OCI-LY7 (cell line): ENCODE data around the gene TCP11L2. TPM values are rescaled to one million over a fixed set of nuclear protein-coding genes. Genes with fewer than 3 reads are reported as not detected.

Experiments used
- BruUV-seq: library from RNA; stranded (reverse); fragments of 400-500 nt; replicated peaks from 2 replicates; lab custom pipeline; 2021; lab: Mats Ljungman, UMichigan
- CTCF ChIA-PET: fragments of 300-600 bp; sonication (Branson Sonifier 250); formaldehyde crosslinking; loops from one replicate; lab custom pipeline; 2022; ENCODE audit warnings: antibody characterized with exemption; ENCODE audit not compliant: unreplicated experiment; lab: Charles Lee
- POLR2A ChIA-PET: fragments of 300-600 bp; sonication (Branson Sonifier 250); formaldehyde crosslinking; loops from one replicate; lab custom pipeline; 2022; ENCODE audit warnings: antibody characterized with exemption; lab: Charles Lee
- DNase-seq: peaks from one replicate; pipeline ENCODE4 v3.0.0-alpha.2; 2015; ENCODE audit warnings: low spot score
- H2AFZ ChIP-seq: fragments of 200-600 bp; sonication (generic), shearing (Covaris generic); 2 replicates; pipeline ENCODE4 v1.6.1; 2014; ENCODE audit warnings: mild to moderate bottlenecking, antibody characterized with exemption, low read length, moderate library complexity
- H3K27ac ChIP-seq: fragments of 200-600 bp; sonication (generic); 2 replicates; pipeline ENCODE4 v1.5.1; 2014; ENCODE audit warnings: mixed run types, low read depth, mild to moderate bottlenecking, moderate library complexity, low read length, inconsistent platforms; ENCODE audit not compliant: poor library complexity, severe bottlenecking
- H3K36me3 ChIP-seq: fragments of 200-600 bp; sonication (generic); 2 replicates; pipeline ENCODE4 v1.6.1; 2014; ENCODE audit warnings: mild to moderate bottlenecking, antibody characterized with exemption, low read length, moderate library complexity, mixed read lengths; ENCODE audit not compliant: insufficient read depth
- H3K4me1 ChIP-seq: fragments of 200-600 bp; sonication (generic); 2 replicates; pipeline ENCODE4 v1.5.1; 2014; ENCODE audit warnings: mild to moderate bottlenecking, low read length; ENCODE audit not compliant: insufficient read depth, poor library complexity, severe bottlenecking
- H3K4me2 ChIP-seq: fragments of 200-600 bp; sonication (generic); 2 replicates; pipeline ENCODE4 v1.6.1; 2014; ENCODE audit warnings: mild to moderate bottlenecking, low read length
- H3K4me3 ChIP-seq: fragments of 200-600 bp; sonication (generic); 2 replicates; pipeline ENCODE4 v1.5.1; 2014; ENCODE audit warnings: mild to moderate bottlenecking, low read depth, low read length; ENCODE audit not compliant: poor library complexity, severe bottlenecking
- H3K79me2 ChIP-seq: fragments of 200-600 bp; sonication (generic); 2 replicates; pipeline ENCODE4 v1.6.1; 2016; ENCODE audit warnings: low read depth, mild to moderate bottlenecking, low read length, moderate library complexity, mixed read lengths; ENCODE audit not compliant: insufficient read depth
- H3K9me2 ChIP-seq: fragments of 200-600 bp; sonication (generic); 2 replicates; pipeline ENCODE4 v1.6.1; 2016; ENCODE audit warnings: mild to moderate bottlenecking, low read length, mixed read lengths; ENCODE audit not compliant: insufficient read depth
- H3K9me3 ChIP-seq: fragments of 200-600 bp; sonication (generic); 2 replicates; pipeline ENCODE4 v1.6.1; 2014; ENCODE audit warnings: mild to moderate bottlenecking, mixed run types, low read length, mixed read lengths
- H4K20me1 ChIP-seq: fragments of 200-600 bp; sonication (generic); 2 replicates; pipeline ENCODE4 v1.6.1; 2014; ENCODE audit warnings: mild to moderate bottlenecking, antibody characterized with exemption, low read length, moderate library complexity, mixed read lengths; ENCODE audit not compliant: insufficient read depth
- CTCF ChIP-seq: fragments of 200-600 bp; sonication (generic); conservative IDR thresholded peaks from 2 replicates; pipeline ENCODE4 v1.5.1; 2014; ENCODE audit warnings: mild to moderate bottlenecking, antibody characterized with exemption, low read length, moderate library complexity, mixed read lengths
- EZH2phosphoT487 ChIP-seq: fragments of 200-600 bp; sonication (generic); IDR thresholded peaks from 2 replicates; pipeline ENCODE4 v1.6.1; 2018; ENCODE audit warnings: low read depth, borderline replicate concordance, mild to moderate bottlenecking, mixed run types, antibody characterized with exemption, low read length, moderate library complexity, mixed read lengths
- intact Hi-C: fragments of 100-400 bp; cut with micrococcal nuclease; formaldehyde crosslinking; loops from one replicate; pipeline ENCODE4 v1.10.0; 2022; ENCODE audit not compliant: unreplicated experiment
- total RNA-seq, 2 experiments: library from RNA; depleted of rRNA in 1 of 2; stranded (reverse); fragments of >200 nt in 1 of 2; shearing (Covaris generic) in 1 of 2; gene quantifications; 2 replicates each; pipeline ENCODE4 v1.2.3, GENCODE V29; 2014 to 2022

Gene TCP11L2
- total RNA-seq, 2 experiments from 2014 or later = 1.8 to 9.8 TPM

GRCh38 chr12:106345746-106346145, 43.2 kb downstream of the TCP11L2 start:
- no peaks in the 10 kb centered on the region for H3K79me2 ChIP-seq
- H3K4me2 ChIP-seq = no peak overlapping the region
- ChIA-PET POLR2A (interaction anchor here (0.6 to 1.6 kb wide), 4 partner anchors 9 to 20 kb away, joined by 3 to 6 read pairs (median 4); no protein-coding TSS in a partner anchor), CTCF (no interaction called here)
- no TSS peak for BruUV-seq
- TF ChIP-seq CTCF = peak; percentile 53
- TF ChIP-seq EZH2phosphoT487 = no peak
- no peaks in the 10 kb centered on the region for H4K20me1 ChIP-seq
- no peak overlapping the region for H2AFZ ChIP-seq
- H3K9me3 ChIP-seq = no peaks in the 10 kb centered on the region
- DNase-seq = peak; percentile 21
- H3K4me3 ChIP-seq = no peak overlapping the region
- intact Hi-C loops = no loop called here
- no peaks in the 10 kb centered on the region for H3K4me1 ChIP-seq
- H3K27ac ChIP-seq = no peak overlapping the region
- H3K9me2 ChIP-seq = no peaks in the 10 kb centered on the region
- no peaks in the 10 kb centered on the region for H3K36me3 ChIP-seq

- CTCF ChIA-PET = no interaction called here
- no peak for DNase-seq
- H3K36me3 ChIP-seq = no peaks in the 10 kb centered on the region
- BruUV-seq = no TSS peak
- no peak overlapping the region for H2AFZ ChIP-seq
- H3K4me1 ChIP-seq = no peaks in the 10 kb centered on the region
- TF ChIP-seq EZH2phosphoT487 (no peak), CTCF (no peak)
- POLR2A ChIA-PET = interaction anchor here (0.6 kb wide), 1 partner anchor 194 kb away, joined by 4 read pairs; no protein-coding TSS in a partner anchor
- H3K9me2 ChIP-seq = no peaks in the 10 kb centered on the region
- intact Hi-C loops = no loop called here
- H3K4me2 ChIP-seq = no peak overlapping the region
- no peaks in the 10 kb centered on the region for H4K20me1 ChIP-seq
- no peak overlapping the region for H3K27ac ChIP-seq
- H3K79me2 ChIP-seq = no peaks in the 10 kb centered on the region
- H3K9me3 ChIP-seq = no peaks in the 10 kb centered on the region
- no peak overlapping the region for H3K4me3 ChIP-seq
Observed at GRCh38 chr12:106348411-106348810, 45.9 kb downstream of the TCP11L2 start.

- BruUV-seq = no TSS peak
- peaks cover 1% of the 10 kb centered on the region; the same call in 1 of the 2 replicates for H3K79me2 ChIP-seq
- no peak overlapping the region for H2AFZ ChIP-seq
- ChIA-PET POLR2A (no interaction called here), CTCF (no interaction called here)
- H3K9me2 ChIP-seq = no peaks in the 10 kb centered on the region
- H3K9me3 ChIP-seq = no peaks in the 10 kb centered on the region
- no peaks in the 10 kb centered on the region for H3K36me3 ChIP-seq
- H4K20me1 ChIP-seq = no peaks in the 10 kb centered on the region
- H3K4me3 ChIP-seq = no peak overlapping the region
- no peak overlapping the region for H3K27ac ChIP-seq
- H3K4me2 ChIP-seq = no peak overlapping the region
- H3K4me1 ChIP-seq = peaks cover 4% of the 10 kb centered on the region
- intact Hi-C loops = loop anchor here (10.0 kb wide), 1 partner anchor 562 kb away; no protein-coding TSS in a partner anchor
- DNase-seq = no peak
- TF ChIP-seq CTCF (no peak), EZH2phosphoT487 (no peak)
Observed at GRCh38 chr12:106353175-106353574, 50.6 kb downstream of the TCP11L2 start.
